ENCODE measurements around the gene ITIH4.

Gene ITIH4

DNA sequence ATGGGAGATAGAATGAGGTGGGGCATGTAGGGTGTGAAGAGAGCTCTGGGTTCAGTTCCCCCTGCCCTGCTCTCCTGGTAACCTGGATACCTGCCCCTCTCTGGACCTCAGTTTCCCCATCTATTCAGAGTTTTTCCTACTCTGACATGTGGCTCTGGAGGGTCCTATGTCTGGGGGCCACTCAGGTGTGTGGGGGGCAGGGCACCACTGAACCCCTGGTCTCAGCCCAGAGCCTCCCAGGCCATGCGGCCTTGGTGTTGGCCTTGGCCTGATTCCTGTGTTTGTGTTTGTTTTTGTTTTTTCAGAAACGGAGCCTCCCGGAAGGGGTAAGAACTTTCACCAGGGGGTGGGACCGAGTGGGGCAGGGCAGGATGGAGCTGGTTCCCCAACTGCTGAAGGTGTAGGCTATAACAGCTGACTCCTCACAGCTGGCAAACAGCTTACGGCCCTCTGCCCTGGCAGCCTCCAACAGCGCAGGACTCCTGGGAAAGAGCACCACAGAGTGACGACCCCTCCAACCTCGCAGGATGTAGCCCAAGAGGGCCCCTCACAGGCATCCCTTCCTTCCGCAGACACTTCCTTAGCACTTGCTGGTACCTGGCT is 35.1 kb downstream of the ITIH4 start:
- Histone ChIP-seq H3K9me2 (replicated peaks; ENCODE audit: control insufficient read depth, low read length) (no peaks in the 10 kb centered on the region), H3K36me3 (ENCODE audit: control insufficient read depth, low read length) (no peaks in the 10 kb centered on the region), H3K9me3 (ENCODE audit: control insufficient read depth, insufficient read depth, low read length) (no peaks in the 10 kb centered on the region), H4K20me1 (ENCODE audit: control insufficient read depth, insufficient read depth, low read depth, low read length) (no peaks in the 10 kb centered on the region), H3K4me3 (ENCODE audit: low read length) (no peak overlapping the region), H3K4me1 (ENCODE audit: control insufficient read depth, low read length) (no peaks in the 10 kb centered on the region), H3K27me3 (ENCODE audit: control insufficient read depth, low read length) (no peaks in the 10 kb centered on the region), H3F3A (ENCODE audit: control insufficient read depth, insufficient read depth) (no peaks in the 10 kb centered on the region), H3K79me2 (ENCODE audit: control insufficient read depth, low read length) (no peaks in the 10 kb centered on the region), H3K27ac (ENCODE audit: low read depth, low read length) (no peak overlapping the region), H3K4me2 (ENCODE audit: low read length) (no peak overlapping the region)
- no peak for TF ChIP-seq EZH2phosphoT487 (IDR thresholded peaks at IDR 0.05; ENCODE audit: borderline replicate concordance, low read length)
- TF ChIP-seq, protein P1, sequence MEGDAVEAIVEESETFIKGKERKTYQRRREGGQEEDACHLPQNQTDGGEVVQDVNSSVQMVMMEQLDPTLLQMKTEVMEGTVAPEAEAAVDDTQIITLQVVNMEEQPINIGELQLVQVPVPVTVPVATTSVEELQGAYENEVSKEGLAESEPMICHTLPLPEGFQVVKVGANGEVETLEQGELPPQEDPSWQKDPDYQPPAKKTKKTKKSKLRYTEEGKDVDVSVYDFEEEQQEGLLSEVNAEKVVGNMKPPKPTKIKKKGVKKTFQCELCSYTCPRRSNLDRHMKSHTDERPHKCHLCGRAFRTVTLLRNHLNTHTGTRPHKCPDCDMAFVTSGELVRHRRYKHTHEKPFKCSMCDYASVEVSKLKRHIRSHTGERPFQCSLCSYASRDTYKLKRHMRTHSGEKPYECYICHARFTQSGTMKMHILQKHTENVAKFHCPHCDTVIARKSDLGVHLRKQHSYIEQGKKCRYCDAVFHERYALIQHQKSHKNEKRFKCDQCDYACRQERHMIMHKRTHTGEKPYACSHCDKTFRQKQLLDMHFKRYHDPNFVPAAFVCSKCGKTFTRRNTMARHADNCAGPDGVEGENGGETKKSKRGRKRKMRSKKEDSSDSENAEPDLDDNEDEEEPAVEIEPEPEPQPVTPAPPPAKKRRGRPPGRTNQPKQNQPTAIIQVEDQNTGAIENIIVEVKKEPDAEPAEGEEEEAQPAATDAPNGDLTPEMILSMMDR (IDR thresholded peaks at IDR 0.05; ENCODE audit: low read depth, low read length, poor library complexity, severe bottlenecking) = no peak

DNA sequence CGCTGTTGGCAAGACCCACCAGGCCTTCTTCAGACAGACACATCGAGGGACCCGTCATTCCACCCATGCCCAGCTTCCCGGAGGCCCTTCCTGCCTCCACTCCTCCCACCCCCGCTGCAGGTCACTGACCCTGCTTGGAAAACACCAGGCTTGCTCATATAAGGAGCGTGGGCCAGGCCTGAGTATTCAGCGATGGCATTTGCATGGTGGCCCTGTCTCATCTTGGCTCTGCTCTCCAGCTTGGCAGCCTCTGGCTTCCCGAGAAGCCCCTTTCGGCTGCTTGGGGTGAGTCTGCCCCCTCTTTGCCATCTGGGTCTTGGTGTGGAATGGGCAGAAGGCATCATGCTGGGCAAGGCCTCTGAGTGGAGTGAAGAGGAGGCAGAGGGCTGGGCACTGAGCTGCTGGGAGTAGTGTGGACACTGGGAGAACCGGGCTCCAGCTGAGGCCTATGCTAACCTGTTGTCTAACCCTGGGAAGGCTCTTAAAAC is 35.8 kb downstream of the ITIH4 start, which contains the start of gene ITIH3:
Gene ITIH3 (plus strand): TSS at position 185 of the 488 bp plus-strand sequence. CDS start 8 bp downstream, at position 193.
- no peaks in the 10 kb centered on the region for H3F3A ChIP-seq (ENCODE audit: control insufficient read depth, insufficient read depth)
- no peaks in the 10 kb centered on the region for H3K79me2 ChIP-seq (ENCODE audit: control insufficient read depth, low read length)
- no peaks in the 10 kb centered on the region for H3K4me1 ChIP-seq (ENCODE audit: control insufficient read depth, low read length)
- H3K9me3 ChIP-seq (ENCODE audit: control insufficient read depth, insufficient read depth, low read length) = no peaks in the 10 kb centered on the region
- no peak for TF ChIP-seq EZH2phosphoT487 (IDR thresholded peaks at IDR 0.05; ENCODE audit: borderline replicate concordance, low read length)
- TF ChIP-seq, protein P1 (IDR thresholded peaks at IDR 0.05; ENCODE audit: low read depth, low read length, poor library complexity, severe bottlenecking) = no peak
- H3K27ac ChIP-seq (ENCODE audit: low read depth, low read length) = no peak within 1 kb of the TSS
- H3K9me2 ChIP-seq (replicated peaks; ENCODE audit: control insufficient read depth, low read length) = no peaks in the 10 kb centered on the region
- no peak within 1 kb of the TSS for H3K4me2 ChIP-seq (ENCODE audit: low read length)
- H3K4me3 ChIP-seq (ENCODE audit: low read length) = no peak within 1 kb of the TSS
- H3K27me3 ChIP-seq (ENCODE audit: control insufficient read depth, low read length) = no peaks in the 10 kb centered on the region
- H4K20me1 ChIP-seq (ENCODE audit: control insufficient read depth, insufficient read depth, low read depth, low read length) = no peaks in the 10 kb centered on the region
- H3K36me3 ChIP-seq (ENCODE audit: control insufficient read depth, low read length) = no peaks in the 10 kb centered on the region

DNA sequence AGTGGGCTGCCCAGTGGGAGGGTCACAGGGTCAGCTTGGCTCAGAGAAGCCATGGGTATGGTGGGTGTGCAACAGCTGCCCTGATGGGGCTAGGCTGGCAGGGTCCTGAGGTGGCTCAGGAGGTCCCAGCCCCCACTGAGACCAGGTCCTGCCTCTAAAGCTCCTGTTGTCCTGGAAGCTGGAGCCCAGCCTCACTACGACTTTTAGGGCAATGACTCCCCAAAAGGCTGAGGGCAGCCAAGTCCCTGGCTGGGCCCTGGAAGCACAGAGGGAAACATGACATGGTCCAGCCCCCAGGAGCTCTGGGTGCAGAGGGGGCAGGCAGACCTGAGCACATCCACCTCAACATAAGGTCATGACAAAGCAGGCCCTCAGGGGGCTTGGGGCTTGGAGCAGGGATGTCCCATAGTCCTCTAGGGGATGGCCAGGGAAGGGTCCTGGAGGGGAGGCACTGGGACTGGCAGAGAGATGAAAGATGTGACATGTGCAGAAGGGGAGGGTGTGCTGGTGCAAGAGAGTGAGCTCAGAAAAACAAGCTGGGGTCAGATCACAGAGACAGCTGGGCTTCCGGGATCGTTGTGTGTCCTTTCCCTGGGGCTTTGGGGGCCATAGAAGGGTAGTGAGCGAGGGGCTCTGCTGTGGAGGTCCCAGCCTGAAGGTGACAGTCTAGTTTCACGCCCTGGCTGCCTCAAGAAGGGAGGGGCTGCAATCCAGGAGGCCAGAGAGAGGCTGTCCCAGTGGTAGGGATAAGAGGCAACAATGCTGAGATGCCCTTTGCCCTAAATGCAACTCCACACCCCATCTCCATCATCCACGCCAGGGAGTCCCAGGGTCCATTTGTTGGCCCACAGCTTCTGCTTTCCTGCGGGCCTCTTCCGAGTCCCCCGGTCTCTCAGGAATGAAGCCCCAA is 36.5 kb downstream of the ITIH4 start:
- Histone ChIP-seq H3K79me2 (ENCODE audit: control insufficient read depth, low read length) (no peaks in the 10 kb centered on the region), H4K20me1 (ENCODE audit: control insufficient read depth, insufficient read depth, low read depth, low read length) (no peaks in the 10 kb centered on the region), H3K4me2 (ENCODE audit: low read length) (no peak overlapping the region), H3K27ac (ENCODE audit: low read depth, low read length) (no peak overlapping the region), H3K4me1 (ENCODE audit: control insufficient read depth, low read length) (no peaks in the 10 kb centered on the region), H3K36me3 (ENCODE audit: control insufficient read depth, low read length) (no peaks in the 10 kb centered on the region), H3K4me3 (ENCODE audit: low read length) (no peak overlapping the region), H3F3A (ENCODE audit: control insufficient read depth, insufficient read depth) (no peaks in the 10 kb centered on the region), H3K9me3 (ENCODE audit: control insufficient read depth, insufficient read depth, low read length) (no peaks in the 10 kb centered on the region), H3K27me3 (ENCODE audit: control insufficient read depth, low read length) (no peaks in the 10 kb centered on the region), H3K9me2 (replicated peaks; ENCODE audit: control insufficient read depth, low read length) (no peaks in the 10 kb centered on the region)
- TF ChIP-seq EZH2phosphoT487 (IDR thresholded peaks at IDR 0.05; ENCODE audit: borderline replicate concordance, low read length) = no peak
- TF ChIP-seq, protein P1 (IDR thresholded peaks at IDR 0.05; ENCODE audit: low read depth, low read length, poor library complexity, severe bottlenecking) = no peak

All from DOHH2 (cell line).